Measurements from ENCODE around the gene CRACR2A.

The CRACR2A gene, protein sequence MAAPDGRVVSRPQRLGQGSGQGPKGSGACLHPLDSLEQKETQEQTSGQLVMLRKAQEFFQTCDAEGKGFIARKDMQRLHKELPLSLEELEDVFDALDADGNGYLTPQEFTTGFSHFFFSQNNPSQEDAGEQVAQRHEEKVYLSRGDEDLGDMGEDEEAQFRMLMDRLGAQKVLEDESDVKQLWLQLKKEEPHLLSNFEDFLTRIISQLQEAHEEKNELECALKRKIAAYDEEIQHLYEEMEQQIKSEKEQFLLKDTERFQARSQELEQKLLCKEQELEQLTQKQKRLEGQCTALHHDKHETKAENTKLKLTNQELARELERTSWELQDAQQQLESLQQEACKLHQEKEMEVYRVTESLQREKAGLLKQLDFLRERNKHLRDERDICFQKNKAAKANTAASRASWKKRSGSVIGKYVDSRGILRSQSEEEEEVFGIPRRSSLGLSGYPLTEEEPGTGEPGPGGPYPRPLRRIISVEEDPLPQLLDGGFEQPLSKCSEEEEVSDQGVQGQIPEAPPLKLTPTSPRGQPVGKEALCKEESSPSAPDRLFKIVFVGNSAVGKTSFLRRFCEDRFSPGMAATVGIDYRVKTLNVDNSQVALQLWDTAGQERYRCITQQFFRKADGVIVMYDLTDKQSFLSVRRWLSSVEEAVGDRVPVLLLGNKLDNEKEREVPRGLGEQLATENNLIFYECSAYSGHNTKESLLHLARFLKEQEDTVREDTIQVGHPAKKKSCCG

DNA sequence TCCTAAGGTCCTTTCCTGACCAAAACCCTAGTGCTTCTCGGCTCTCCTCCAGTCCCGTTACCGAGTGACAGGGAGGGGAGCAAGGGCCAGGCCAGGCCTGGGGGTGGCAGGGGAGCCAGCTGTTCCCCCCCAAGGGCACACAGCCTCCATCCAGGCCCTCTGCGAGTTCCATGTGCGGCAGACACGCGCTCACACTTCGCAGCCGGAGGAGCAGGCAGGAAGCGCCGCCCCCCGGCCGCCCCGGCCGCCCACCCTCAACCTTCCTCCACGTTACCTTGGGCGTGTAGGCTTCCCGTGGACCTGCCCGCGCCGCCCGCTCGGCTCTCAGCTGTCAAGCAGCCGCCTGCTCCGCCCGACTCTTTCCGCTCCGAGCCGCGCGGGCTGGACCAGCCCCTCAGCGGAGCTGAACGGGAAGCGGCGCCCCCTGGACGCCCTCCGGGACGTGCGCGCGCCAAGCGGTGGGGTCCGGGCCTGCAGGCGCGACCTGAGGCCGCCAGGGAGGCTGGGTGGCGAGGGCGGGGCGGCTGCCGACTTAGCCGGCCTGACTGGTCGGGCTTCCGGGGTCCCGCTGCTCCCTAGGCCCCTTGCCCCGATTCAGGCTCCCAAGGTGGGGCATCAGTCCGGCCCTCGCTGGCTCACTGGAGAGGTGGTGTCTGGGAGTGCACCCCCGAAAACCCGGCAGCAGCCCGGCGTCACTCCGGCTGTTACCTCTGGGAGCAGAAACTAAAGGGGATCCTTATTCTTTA, at the start of gene CRACR2A:
TSS of gene CRACR2A (minus strand) at position 369 of the 746 bp plus-strand sequence. CDS start 56,110 bp downstream, outside the sequence.
- DNase-seq = peak in 7 of 56 donors; percentile 2 to 21 (median 15)

DNA sequence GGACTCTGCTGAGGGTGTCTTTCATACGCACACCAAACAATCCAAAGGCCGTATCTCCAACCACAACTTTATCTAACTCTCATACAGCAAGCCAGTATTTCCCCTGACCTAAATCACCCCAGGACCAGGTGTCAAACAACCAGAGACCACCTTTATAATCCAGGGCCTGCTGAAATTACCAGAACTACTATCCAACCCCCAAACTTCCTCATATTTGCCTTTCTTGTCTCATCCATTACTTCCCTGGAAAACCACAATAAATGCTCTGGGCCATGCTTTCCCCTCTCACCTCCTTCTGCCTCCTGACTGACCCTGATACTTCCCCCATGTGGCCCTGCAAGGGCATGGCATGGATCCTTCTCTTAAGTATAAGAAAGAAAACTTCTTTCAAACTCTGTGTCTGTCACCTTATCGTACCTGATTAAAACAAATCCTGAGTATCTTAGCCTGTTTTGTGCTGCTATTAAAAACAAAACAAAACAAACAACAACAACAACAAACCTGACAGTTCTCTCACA, 44.7 kb upstream of the CRACR2A start:
- no peak for DNase-seq

DNA sequence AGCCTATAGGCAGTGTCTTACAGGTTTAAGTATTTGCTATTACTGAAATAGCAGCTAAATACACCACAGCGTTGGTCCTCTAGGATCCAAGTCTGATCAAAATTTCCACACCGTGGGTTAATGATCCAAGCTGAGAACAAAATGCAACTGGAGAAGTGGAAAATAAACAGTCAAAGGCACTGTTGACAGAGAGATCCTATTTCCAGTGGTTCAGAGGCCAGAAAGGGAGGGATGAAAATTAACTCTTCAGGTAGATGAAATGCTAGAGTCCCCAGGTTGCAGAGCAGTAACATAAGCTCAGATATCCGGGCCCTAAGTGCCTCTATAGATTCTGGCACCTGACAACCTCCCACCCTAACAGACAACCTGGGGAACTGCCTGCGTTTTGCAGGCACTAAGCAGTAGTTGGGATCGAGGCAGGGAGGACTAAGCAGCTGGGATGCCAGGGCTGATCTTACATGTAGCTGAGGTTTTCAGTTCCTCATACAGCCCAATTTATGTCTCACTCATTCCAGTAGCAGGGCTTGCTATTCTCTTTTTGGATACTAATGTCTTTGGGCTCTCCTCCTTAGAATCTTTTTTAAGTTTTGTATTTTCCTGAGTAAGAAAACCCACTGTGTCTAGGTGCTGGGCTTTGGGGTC, 42.7 kb upstream of the CRACR2A start:
- DNase-seq = no peak

DNA sequence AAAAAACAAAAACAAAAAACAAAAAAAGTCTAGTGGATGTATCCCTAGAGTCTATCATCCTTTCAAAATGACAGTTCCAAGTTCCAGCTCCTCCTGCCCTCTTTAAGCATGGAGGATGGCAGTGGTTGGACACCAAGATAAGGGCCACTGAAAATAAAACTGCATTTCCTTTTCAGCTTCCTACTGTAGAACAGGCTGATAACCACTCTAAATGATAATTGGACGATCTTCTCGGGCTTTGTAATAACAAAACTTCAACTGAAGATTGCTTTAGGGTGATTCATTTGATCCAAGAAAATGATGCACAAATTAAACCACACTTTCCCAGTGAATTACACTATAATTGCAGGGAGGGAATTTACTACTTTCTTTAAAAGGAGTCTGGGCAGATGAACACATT, 42.2 kb upstream of the CRACR2A start:
- DNase-seq = no peak

DNA sequence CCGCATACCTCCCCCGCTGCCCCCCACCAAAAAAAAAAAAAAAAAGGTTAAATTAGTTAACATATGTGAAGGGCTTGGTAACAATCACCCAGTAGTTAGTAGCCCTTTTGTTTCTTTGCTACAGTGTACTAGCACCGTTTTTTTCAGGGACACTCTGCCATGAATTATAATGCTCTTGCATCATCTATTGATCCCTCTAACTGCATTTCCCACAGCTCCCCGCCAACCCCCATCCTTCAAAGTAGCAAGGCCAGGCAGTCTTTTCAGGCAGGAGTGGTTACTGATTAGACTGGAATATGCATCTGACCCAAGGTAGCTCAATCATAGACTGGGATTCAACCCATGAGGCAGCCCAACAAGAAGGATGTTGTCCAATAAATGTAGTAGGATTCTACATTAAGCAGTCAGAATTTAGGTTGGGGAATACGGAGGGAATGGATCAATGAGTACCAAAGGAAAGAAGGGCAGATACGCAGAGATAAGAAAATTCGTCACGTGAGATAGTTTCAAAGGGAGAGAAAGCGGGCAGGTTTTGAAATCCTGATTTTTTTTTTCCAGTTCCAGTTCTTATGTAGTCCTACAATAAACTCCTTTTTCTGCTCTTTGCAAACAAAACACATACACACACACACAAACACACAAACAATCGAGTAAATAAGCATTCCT, 39.8 kb upstream of the CRACR2A start:
- no peak for DNase-seq

DNA sequence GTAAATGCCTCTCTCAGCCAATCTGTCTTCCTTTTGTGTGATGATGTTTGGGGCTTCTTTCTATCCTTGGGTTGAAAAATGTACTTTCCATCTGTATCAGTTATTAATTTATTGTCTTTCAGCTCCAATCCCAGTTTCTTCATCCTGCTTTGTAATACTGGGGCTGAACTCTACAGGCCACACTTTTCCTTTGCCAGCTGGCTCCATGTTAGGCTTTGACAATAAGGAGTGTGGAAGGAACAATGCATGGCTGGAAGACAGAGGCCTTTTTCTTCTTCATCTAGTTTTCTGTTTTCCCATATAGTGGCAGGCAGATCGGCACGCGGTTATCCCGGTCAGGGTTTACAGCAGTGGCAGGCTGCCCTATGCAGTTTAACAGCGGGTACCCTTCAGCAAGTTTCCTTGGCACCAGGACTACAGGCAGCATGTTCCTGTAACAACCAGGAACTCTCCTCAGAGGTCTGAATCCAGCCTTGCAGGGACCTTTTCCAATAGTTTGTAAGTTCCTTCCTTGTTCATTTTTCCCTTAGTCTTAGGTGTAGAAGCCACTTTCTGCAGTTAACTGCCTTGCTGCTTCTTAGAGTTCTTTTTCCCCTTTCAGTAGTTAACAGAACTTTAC, 38.5 kb upstream of the CRACR2A start:
- DNase-seq = no peak

DNA sequence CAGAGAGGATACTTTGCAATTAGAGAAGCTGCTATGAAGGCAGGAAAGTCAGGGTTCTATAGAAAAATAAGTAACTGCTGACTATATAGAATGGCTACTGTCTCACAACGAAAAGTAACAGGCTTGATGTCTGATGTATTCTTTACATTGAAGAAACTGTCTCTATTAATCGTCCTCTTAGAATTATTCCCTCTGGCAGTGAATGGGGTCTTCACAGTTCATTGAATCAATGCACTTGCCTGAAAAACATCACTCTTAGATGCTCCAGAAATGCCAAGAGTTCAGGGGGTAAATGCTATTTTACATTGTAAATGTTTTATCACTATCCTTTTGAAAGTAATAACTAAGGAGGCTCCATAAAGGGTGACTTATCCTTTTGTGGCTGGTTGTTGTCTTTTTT, 37.7 kb upstream of the CRACR2A start:
- DNase-seq = no peak

DNA sequence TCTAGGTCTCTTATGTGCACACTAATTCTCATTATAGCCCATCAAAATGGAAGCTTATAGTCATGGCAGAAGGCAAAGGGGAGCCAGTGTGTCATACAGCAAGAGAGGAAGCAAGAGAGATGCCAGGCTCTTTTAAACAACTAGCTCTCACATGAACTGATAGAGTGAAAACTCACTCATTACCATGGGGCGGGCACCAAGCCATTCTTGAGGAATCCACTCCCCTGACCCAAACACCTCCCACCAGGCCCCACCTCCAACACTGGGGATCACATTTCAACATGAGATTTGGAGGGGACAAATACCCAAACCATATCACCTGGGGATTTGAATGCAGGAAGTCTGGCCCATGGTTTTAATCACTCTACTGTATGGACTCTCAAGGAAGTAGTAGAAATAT, 36.9 kb upstream of the CRACR2A start:
- DNase-seq = no peak

DNA sequence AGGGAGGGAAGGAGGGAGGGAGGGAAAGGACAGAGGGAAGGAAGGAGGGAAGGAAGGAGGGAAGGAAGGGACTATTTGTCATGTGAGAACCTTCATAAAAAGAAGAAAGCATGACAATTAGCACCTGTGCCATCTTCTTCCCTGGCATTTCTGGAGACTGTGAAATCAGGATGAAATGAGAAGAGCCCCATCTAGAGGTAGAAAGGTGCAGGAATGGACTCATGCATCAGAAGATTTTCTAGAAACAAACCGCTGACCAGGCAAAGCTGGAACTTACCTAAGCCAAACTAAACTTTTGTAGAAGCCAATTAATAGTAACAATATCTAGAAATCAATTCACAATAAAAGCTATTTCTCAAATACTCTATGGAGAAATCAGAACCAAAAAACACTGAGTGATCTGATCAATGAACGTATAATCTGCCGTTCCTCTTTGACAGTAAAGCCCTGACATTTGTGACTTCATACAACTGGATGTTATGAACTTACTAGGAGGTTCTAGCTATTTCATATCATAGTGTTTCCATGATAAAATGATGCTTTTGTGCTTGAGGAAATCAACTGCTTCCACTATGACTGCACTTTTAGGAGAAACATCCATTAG, 24.4 kb upstream of the CRACR2A start:
- DNase-seq = peak in 3 of 56 donors; percentile 3 to 37 (median 12)

DNA sequence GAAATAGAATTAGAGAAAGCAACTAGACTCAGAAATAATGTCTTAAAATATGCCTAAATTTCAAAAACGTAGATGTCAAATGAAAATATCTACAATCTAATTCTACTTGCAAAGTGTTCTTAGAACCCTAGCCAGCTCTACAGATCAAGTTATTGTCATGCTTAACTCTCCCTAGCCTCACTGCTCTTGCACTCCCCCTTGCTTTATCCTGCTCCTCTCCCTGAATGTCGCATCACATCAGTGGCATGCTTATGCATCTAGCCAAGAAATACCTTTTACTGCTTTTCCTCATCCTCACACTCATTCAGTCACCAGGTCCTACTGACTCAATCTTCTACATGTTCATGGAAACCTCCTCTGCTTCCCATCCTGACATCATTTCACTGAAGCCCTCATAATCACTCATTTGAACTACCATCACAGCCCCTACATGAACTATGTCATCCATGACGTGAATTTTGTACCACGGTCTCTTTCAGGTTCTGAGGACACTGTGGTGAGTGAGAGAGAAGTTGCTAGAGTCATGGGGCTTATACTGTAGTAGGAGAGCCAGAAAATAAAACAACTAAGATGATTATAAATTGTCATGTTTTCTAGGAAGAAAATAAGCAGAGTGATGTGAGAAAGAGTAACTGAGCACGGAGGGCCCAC, 22.6 kb upstream of the CRACR2A start:
- no peak for DNase-seq

DNA sequence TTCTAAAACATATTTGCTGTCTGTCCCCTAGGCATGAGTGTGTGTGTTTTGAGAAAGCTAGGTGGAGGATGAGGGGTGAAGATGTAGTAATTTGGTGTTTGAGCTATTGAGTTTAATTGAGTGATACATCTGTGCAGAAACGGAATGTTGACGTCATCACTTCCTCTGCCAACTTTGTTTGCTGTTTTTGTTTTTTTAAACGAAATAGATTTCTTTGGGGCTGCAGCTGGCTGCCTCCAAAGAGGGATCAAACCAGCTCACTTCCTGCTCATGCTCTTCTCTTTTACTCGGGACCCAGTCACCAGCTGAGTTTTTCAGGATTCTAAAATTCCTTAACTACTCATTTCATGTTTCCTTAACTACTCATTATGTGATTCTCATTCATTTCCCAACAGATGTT, 19.5 kb upstream of the CRACR2A start:
- DNase-seq = no peak

DNA sequence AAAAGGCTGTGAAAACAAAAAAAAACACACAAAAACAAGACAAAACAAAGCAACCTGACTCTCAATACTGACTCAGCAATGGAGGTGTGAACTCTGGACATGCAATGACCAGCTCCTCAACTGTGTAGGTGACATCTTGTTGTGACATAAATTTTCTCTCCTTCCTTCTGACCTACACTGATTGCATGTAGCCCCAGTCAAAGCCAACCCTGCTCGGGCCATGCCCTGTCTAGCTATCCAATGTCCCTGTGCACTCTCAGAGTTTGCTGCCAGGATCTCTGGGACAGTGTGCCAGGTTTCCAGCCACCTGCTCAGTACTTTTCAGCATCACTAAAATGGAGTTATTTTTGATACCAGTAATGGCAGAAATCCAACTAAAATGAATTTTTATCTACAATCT, 18.9 kb upstream of the CRACR2A start:
- DNase-seq = no peak

DNA sequence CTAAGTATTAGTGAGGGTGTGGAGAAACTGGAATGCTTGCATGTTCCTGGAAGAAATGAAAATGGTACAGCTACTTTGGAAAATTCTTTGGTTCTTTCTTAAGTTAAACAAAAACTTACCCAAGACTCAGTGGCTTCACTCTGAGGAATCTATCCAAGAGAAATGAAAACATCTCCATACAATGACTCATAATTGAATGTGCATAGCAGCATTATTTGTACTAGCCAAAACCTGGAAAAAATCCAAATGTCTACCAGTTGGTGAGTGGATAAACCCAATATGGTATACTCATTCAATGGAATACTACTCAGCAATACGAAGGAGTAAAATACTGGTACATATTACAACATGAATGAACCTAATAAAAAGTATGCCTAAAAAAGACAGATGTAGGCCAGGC, 18.0 kb upstream of the CRACR2A start:
- no peak for DNase-seq

DNA sequence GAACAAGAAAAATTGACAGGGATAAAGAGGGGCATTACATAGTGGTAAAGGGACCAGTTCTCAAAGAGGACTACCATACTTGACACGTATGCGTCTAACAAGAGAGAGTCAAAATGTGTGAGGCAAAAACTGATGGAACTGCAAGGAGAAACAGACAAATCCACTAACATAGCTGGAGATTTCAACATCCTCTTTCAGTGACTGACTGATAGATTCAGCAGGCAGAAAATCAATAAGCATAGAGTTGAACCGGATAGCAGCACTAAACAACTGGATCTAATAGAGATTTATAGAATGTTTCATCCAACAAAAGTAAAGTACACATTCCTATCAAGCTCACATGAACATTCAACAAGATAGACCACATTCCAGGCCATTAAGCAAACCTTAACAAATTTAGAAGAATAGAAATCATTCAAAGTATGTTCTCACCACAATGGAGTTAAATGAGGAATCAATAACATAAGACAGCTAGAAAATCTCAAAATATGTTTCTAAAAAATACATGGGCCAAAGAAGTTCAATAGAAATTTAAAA, 16.1 kb upstream of the CRACR2A start:
- DNase-seq = no peak

DNA sequence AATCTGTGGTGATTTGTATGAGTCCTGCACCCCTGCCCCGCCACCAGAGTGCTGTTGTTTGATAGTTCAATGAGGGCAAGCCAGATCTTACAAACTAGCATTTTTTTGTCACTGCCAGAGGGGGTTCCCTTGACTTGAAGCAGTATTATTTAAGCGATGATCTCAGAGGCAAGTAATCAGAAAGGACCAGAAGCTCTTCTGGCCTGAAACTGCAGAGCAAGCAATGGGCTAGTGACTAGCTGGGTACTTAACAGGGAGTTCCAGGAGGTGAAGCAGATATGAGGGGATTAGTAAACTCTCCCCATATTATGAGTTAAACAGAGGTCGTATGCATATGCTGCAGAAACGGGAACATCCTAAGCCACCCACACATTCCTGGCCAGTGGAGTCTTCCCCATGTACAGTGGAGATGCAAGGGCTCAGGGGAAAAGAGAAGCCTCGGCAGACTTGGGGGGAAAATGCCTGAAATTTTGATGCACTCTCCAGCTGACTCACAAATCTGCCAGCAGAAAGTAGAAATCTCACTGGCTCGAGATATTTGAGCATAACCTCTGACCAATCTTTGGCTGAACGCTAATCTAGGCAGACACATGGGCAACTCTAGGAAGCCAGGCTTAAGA, 8.3 kb upstream of the CRACR2A start:
- DNase-seq = no peak

DNA sequence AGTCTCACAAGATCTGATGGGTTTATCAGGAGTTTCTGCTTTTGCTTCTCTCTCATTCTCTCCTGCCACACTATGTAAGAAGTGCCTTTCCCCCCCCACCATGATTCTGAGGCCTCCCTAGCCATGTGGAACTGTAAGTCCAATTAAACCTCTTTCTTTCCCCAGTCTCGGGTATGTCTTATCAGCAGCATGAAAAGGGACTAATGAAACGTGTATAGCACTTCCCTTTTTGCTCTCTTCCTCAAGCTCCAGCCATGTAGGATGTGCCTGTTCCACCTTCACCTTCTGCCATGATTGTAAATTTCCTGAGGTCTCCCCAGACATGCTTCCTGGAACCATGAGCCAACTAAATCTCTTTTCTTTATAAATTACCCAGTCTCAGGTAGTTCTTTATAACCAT, 7.0 kb upstream of the CRACR2A start:
- no peak for DNase-seq

DNA sequence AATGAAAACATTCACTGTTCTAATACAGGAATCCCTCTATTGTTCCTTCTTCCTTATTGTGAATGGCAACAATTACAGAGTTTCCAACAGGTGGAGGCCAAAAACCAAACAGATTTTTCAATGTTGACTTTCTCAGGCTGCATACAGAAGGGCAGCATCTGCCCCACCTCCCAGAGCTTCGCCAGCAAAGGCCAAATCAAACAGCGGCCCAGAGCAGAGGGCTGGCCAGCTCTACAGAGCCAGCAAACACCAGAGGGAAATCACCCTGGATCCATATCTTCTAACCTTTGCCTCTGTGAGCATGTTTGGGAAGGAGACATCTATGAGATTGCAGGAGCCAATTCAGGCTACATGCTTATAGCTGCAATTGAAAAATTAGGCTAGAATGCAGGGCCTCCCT, 4.4 kb upstream of the CRACR2A start:
- no peak for DNase-seq

DNA sequence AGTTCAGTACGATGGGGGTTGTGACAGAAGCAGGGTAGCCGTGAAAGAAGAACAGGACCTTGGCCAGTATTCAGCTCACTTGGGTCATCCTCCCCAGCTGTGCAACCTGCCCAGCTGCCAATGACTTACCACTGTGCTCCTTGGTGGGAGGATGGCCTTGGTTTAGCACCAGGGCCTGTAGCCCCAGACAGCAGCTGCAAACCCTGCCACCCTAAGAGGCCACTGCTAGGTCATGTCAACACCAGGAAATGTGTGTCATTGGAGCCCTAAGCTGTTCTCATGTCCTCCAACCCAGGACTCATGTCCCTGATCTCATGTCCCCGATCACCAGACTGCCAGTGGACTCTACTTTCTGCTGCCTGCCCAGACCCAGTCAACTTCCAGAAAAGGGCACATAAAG, 3.0 kb upstream of the CRACR2A start:
- DNase-seq = no peak
